Adrenal gland (tissue), 12 donors: ENCODE results near the gene ANO2. TPM values are rescaled to one million over a fixed set of nuclear protein-coding genes. Genes with fewer than 3 reads are reported as not detected.

ENCODE experiments used
- DNase-seq, 7 donors: peaks; one replicate each; pipeline ENCODE4 v3.0.0-alpha.2; 2019 to 2020
- H3K27ac ChIP-seq, 5 donors: fragments of 200-600 bp; sonication (generic) in 4 of 5; 1 replicate in 3 of 5; 2 replicates in 2 of 5; pipeline versions ENCODE4 v1.5.1 to v1.8.0; 2016 to 2020; ENCODE audit warnings: mild to moderate bottlenecking in 1 of 5
- H3K27me3 ChIP-seq: fragments of 200-600 bp; 2 replicates; pipeline ENCODE4 v1.8.0; 2021
- H3K36me3 ChIP-seq, 2 donors: fragments of 200-600 bp; replicated peaks in 1 of 2; 1 replicate in 1 of 2; 2 replicates in 1 of 2; pipeline versions ENCODE4 v1.5.1 to v1.8.0; 2018 to 2022
- H3K4me1 ChIP-seq, 2 donors: fragments of 200-600 bp; replicated peaks in 1 of 2; 1 replicate in 1 of 2; 2 replicates in 1 of 2; pipeline versions ENCODE4 v1.5.1 to v1.8.0; 2018 to 2021
- H3K4me3 ChIP-seq, 4 donors: fragments of 200-600 bp; sonication (generic) in 3 of 4; one replicate each; pipeline ENCODE4 v1.5.1; 2016 to 2018
- H3K9me3 ChIP-seq, 3 donors: fragments of 200-600 bp; sonication (generic) in 1 of 3; replicated peaks in 1 of 3; 1 replicate in 2 of 3; 2 replicates in 1 of 3; pipeline versions ENCODE4 v1.5.1 to v1.8.0; 2016 to 2021
- CTCF ChIP-seq, 6 experiments: fragments of 450-650 bp in 4 of 6; fragments of 200-600 bp in 2 of 6; sonication (generic) in 1 of 6; IDR thresholded peaks; 1 replicate in 5 of 6; 2 replicates in 1 of 6; pipeline versions ENCODE4 v1.5.1 to v1.8.0; 2016 to 2021; ENCODE audit warnings: antibody characterized with exemption in 6 of 6, mild to moderate bottlenecking in 2 of 6, moderate library complexity in 1 of 6
- POLR2A ChIP-seq, 2 donors: fragments of 450-650 bp; IDR thresholded peaks; one replicate each; pipeline ENCODE4 v1.6.1; 2017; ENCODE audit warnings: antibody characterized with exemption in 2 of 2, mild to moderate bottlenecking in 2 of 2, moderate library complexity in 1 of 2
- WGBS, 4 donors: extraction: QIAGEN DNeasy Blood & Tissue Kit in 2 of 4; methylation state at CpG; one replicate each; pipeline versions ENCODE4 v1.1.5 to v1.1.7; 2013 to 2017; 5-methylcytosine and 5-hydroxymethylcytosine counted together
- intact Hi-C, 2 donors: fragments of 100-400 bp; cut with DNase I; formaldehyde crosslinking; loops; one replicate each; pipeline versions ENCODE4 v1.14.1 to v1.15.0; 2022 to 2023
- polyA plus RNA-seq, 3 donors: library from polyadenylated mRNA; stranded (reverse); fragments of 200-250 nt in 2 of 3; fragments of 350-450 nt in 1 of 3; fragmentation: Illumina TruSeq in 1 of 3; extraction: RNeasy Lipid Tissue Mini Kit (QIAGEN cat#74804) in 1 of 3; gene quantifications; one replicate each; pipeline ENCODE4 v1.2.3, GENCODE V29; 2013 to 2014
- total RNA-seq, 9 donors: library from RNA; depleted of rRNA in 4 of 9; stranded (reverse); fragments of >200 nt in 4 of 9; fragments of 120-200 nt in 1 of 9; fragmentation: NEBNext Ultra II Directional in 1 of 9; extraction: Animal tissue kit (Norgen Biotek cat#: 25700) in 1 of 9; gene quantifications; one replicate each; pipeline versions ENCODE4 v1.1.0 to v1.2.4, GENCODE V29; 2013 to 2023
- donor health status: healthy with polysubstance abuse.
- donor health status: Bipolar disorder and iron deficiency.
- donor health status: DM: yes; HTN: yes; CAD: no.
- donor health status: DM: no; HTN: no; CAD: no.
- donor health status: DM: no; HTN: no; CAD: no.
- donor health status: DM: yes; HTN: yes; CAD: no.

The ANO2 gene
- total and polyA plus RNA-seq, 12 donors, result 0.17 to 1.8 (median 0.88) TPM; not detected in 1

DNA sequence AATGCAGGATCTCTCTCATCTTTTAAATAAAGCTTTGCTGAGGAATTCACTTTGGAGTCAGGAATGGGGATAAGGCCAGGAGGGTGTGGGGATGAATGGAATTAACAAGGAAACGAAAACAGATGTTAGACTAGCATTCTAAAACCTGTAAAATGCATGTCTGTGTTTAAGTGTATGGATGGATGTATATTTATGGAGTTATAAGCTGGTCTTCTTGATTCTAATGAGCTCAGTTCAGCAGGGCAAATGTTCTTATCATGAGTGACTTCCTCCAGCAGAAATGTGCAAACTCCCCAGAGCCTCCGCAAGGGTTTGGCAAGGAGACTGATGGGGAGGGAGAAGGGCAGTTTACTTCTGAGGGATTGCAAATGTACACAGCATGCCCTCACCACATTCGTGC lies 364.0 kb downstream of the ANO2 start:
- Histone ChIP-seq H3K27ac (no peak overlapping the region), H3K9me3 (no peaks in the 10 kb centered on the region), H3K4me1 (no peaks in the 10 kb centered on the region), H3K36me3 (no peaks in the 10 kb centered on the region), H3K27me3 (no peaks in the 10 kb centered on the region), H3K4me3 (no peak overlapping the region)
- no peak for DNase-seq
- intact Hi-C loops, result no loop called here
- no peak for TF ChIP-seq CTCF (IDR thresholded peaks at IDR 0.05)
- no peak for TF ChIP-seq POLR2A (IDR thresholded peaks at IDR 0.05)
- WGBS, 4 donors, result 38 to 67% (median 51%) methylated on average over 3 of the region's 3 CpGs

DNA sequence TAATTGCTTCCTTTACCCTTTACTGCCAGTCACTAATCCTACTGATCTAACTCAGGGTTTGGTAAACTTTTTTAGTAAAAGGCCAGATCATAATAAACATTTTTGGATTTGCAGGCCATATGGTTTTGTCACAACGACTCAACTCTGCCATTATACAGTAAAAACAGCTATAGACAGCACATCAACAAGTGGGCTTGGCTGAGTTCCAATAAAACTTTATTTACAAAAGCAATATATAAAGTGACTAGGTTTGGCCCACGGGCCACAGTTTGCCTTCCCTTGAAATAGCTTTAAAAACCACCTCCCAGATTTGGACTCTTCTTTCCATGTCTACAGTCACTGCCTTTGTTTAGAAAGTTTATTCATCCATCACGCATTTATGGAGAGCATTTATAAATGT lies 366.3 kb downstream of the ANO2 start:
- TF ChIP-seq CTCF (IDR thresholded peaks at IDR 0.05), result no peak
- no peak for TF ChIP-seq POLR2A (IDR thresholded peaks at IDR 0.05)
- Histone ChIP-seq H3K4me3 (no peak overlapping the region), H3K9me3 (no peaks in the 10 kb centered on the region), H3K36me3 (no peaks in the 10 kb centered on the region), H3K4me1 (no peaks in the 10 kb centered on the region), H3K27ac (no peak overlapping the region), H3K27me3 (no peaks in the 10 kb centered on the region)
- no peak for DNase-seq
- WGBS, 4 donors, result 64 to 79% (median 72%) methylated on average over 3 of the region's 3 CpGs
- intact Hi-C loops, result no loop called here

- no peaks in the 10 kb centered on the region for H3K36me3 ChIP-seq
- H3K27ac ChIP-seq, result no peak overlapping the region
- no peaks in the 10 kb centered on the region for H3K4me1 ChIP-seq
Observed at GRCh38 chr12:5577741-5578140, 367.3 kb downstream of the ANO2 start.

DNA sequence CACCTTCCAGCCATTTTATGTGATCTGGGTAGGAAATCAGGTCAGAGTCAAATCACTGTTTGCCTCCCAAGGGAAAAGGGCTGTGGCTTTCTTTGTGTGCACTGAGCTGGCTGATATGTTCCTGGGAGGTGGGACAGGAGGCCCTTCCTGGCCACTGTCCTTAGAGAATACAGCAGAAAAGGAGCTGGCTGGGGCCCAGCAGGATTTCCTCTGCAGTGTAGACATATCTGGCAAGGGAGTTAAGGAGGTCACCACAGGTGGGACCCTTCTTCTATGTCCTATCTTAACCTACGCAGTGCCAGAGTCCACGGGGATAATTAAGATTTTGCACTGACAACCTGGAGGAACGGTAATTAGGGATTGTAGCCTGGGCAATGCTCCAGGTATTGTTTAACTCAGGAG lies 367.8 kb downstream of the ANO2 start:
- intact Hi-C loops, result no loop called here
- WGBS, 4 donors, result 63 to 80% (median 67%) methylated on average over 3 of the region's 3 CpGs
- Histone ChIP-seq H3K4me3 (no peak overlapping the region), H3K4me1 (no peaks in the 10 kb centered on the region), H3K27ac (no peak overlapping the region), H3K27me3 (no peaks in the 10 kb centered on the region), H3K9me3 (no peaks in the 10 kb centered on the region), H3K36me3 (no peaks in the 10 kb centered on the region)
- no peak for DNase-seq
- no peak for TF ChIP-seq CTCF (IDR thresholded peaks at IDR 0.05)
- no peak for TF ChIP-seq POLR2A (IDR thresholded peaks at IDR 0.05)

More at GRCh38 chr12:5577741-5578140, 367.3 kb downstream of the ANO2 start:
- WGBS, 4 donors, result 71 to 79% (median 77%) methylated on average over 6 to 8 of the region's 8 CpGs
- Histone ChIP-seq H3K4me3 (no peak overlapping the region), H3K9me3 (no peaks in the 10 kb centered on the region), H3K27me3 (no peaks in the 10 kb centered on the region)
- intact Hi-C loops, result no loop called here
- TF ChIP-seq CTCF (IDR thresholded peaks at IDR 0.05) (no peak), POLR2A (IDR thresholded peaks at IDR 0.05) (no peak)
- no peak for DNase-seq
